ENCODE results near the gene MDH1. TPM values are rescaled to one million over a fixed set of nuclear protein-coding genes. Genes with fewer than 3 reads are reported as not detected.
"Not testable (repeated sequence)": the region's sequence is repeated elsewhere in the genome, so short reads cannot be mapped to it uniquely, and the experiment has no call there.

MDH1 gene
- total RNA-seq, 1 donor from 2014 or later = 197 TPM

- H3K4me1 Mint-ChIP-seq (ENCODE audit: low read depth); H3K4me3 Mint-ChIP-seq; H3K9me3 Mint-ChIP-seq; intact Hi-C loops (cut with micrococcal nuclease); H3K36me3 Mint-ChIP-seq (ENCODE audit: low read depth); DNase-seq (ENCODE audit: low spot score); H3K27ac Mint-ChIP-seq; H3K27me3 Mint-ChIP-seq (ENCODE audit: insufficient read depth): not testable (repeated sequence)
Measured at GRCh38 chr2:63623763-63624162, 35.0 kb downstream of the MDH1 start.

DNA sequence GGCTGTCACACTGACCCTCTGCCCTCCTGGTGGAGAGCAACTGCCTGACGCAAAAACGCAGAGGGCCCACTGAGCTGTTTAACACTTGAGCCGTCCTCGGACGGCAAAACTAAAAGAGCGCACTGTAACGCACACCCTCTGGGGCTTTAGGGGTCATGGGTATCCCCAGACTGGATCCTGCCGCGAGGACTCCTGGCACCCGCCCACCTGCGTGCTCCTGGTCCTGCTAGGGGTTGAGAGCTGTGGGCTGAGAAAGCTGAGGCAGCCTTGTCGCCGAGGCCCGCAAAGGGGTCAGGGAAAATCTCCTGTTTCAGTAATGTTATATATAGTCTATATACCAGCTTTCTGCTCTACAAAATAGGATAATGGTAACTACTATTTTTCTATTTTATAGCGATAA, 39.1 kb downstream of the MDH1 start:
- no peak overlapping the region for H3K4me3 Mint-ChIP-seq
- intact Hi-C loops (cut with micrococcal nuclease) = no loop called here
- no peaks in the 10 kb centered on the region for H3K36me3 Mint-ChIP-seq (ENCODE audit: low read depth)
- peaks cover 5% of the 10 kb centered on the region for H3K27me3 Mint-ChIP-seq (ENCODE audit: insufficient read depth)
- no peak overlapping the region for H3K27ac Mint-ChIP-seq
- peaks cover 10% of the 10 kb centered on the region for H3K9me3 Mint-ChIP-seq
- no peaks in the 10 kb centered on the region for H3K4me1 Mint-ChIP-seq (ENCODE audit: low read depth)
- no peak for DNase-seq (ENCODE audit: low spot score)

DNA sequence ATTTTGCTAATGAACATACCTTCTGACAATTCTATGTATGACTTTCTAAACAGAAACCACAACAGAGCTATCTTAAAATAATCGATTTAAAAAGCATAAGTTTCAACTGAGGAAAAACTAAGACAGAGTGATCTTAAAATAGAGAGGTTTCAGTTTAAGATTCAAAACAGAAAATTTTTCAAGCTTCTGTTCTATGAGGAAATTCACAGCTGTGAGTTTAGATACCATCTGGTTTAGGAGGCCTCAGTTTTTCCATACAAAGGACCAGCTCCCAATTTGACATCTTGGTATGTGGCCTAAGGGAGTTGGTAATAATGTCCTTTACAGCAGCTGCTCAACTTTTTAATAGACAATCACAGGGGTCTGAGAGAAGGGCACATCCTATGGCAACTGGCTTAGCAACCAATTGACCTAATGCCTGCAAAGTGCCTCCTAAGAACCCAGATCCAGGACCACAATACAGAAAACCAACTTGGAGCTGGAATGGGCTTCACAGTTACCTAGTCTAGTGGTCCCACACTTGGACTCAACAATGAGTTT, 39.7 kb downstream of the MDH1 start:
- Mint-ChIP-seq H3K4me1 (ENCODE audit: low read depth) (no peaks in the 10 kb centered on the region), H3K27ac (no peak overlapping the region), H3K4me3 (no peak overlapping the region), H3K27me3 (ENCODE audit: insufficient read depth) (peaks cover 5% of the 10 kb centered on the region), H3K36me3 (ENCODE audit: low read depth) (no peaks in the 10 kb centered on the region), H3K9me3 (peaks cover 12% of the 10 kb centered on the region)
- intact Hi-C loops (cut with micrococcal nuclease) = no loop called here
- no peak for DNase-seq (ENCODE audit: low spot score)

DNA sequence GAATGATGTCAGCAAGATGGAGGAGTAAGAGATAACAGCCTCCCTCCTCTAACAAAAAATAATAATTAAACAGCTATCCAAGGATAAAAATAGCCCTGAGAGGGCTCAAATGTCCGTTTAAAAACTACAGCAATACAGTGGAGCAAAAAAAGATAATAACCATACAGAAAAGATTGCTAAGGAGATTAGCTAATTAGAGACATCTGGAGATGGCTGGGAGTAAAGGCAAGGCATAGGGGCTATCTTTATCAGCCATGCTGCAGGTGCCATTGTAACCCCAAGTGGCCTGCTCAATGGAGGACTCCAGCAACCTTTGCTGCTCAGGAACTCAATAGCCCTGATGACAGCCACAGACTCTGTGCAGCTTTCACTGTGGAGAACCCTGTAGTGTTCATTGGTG, 42.7 kb downstream of the MDH1 start:
- Mint-ChIP-seq H3K27ac (no peak overlapping the region), H3K4me1 (ENCODE audit: low read depth) (no peaks in the 10 kb centered on the region), H3K9me3 (peaks cover 29% of the 10 kb centered on the region), H3K27me3 (ENCODE audit: insufficient read depth) (peaks cover 3% of the 10 kb centered on the region), H3K4me3 (no peak overlapping the region), H3K36me3 (ENCODE audit: low read depth) (no peaks in the 10 kb centered on the region)
- DNase-seq (ENCODE audit: low spot score) = no peak
- intact Hi-C loops (cut with micrococcal nuclease) = no loop called here

- DNase-seq (ENCODE audit: low spot score) = no peak
- Mint-ChIP-seq H3K9me3 (peaks cover 31% of the 10 kb centered on the region), H3K27me3 (ENCODE audit: insufficient read depth) (peaks cover 4% of the 10 kb centered on the region), H3K4me1 (ENCODE audit: low read depth) (no peaks in the 10 kb centered on the region), H3K4me3 (no peak overlapping the region), H3K36me3 (ENCODE audit: low read depth) (no peaks in the 10 kb centered on the region), H3K27ac (no peak overlapping the region)
- intact Hi-C loops (cut with micrococcal nuclease) = no loop called here
Measured at GRCh38 chr2:63632382-63632781, 43.6 kb downstream of the MDH1 start.

- Mint-ChIP-seq H3K27ac (no peak overlapping the region), H3K4me3 (no peak overlapping the region), H3K9me3 (peaks cover 17% of the 10 kb centered on the region), H3K36me3 (ENCODE audit: low read depth) (no peaks in the 10 kb centered on the region), H3K4me1 (ENCODE audit: low read depth) (no peaks in the 10 kb centered on the region), H3K27me3 (ENCODE audit: insufficient read depth) (peaks cover 4% of the 10 kb centered on the region)
- no peak for DNase-seq (ENCODE audit: low spot score)
- intact Hi-C loops (cut with micrococcal nuclease) = no loop called here
Measured at GRCh38 chr2:63639344-63639743, 50.6 kb downstream of the MDH1 start.

GRCh38 chr2:63642946-63643345, 54.2 kb downstream of the MDH1 start:
- no peaks in the 10 kb centered on the region for H3K36me3 Mint-ChIP-seq (ENCODE audit: low read depth)
- H3K27ac Mint-ChIP-seq = no peak overlapping the region
- intact Hi-C loops (cut with micrococcal nuclease) = no loop called here
- DNase-seq (ENCODE audit: low spot score) = no peak
- no peak overlapping the region for H3K4me3 Mint-ChIP-seq
- peaks cover 5% of the 10 kb centered on the region for H3K27me3 Mint-ChIP-seq (ENCODE audit: insufficient read depth)
- H3K9me3 Mint-ChIP-seq = no peaks in the 10 kb centered on the region
- H3K4me1 Mint-ChIP-seq (ENCODE audit: low read depth) = no peaks in the 10 kb centered on the region

DNA sequence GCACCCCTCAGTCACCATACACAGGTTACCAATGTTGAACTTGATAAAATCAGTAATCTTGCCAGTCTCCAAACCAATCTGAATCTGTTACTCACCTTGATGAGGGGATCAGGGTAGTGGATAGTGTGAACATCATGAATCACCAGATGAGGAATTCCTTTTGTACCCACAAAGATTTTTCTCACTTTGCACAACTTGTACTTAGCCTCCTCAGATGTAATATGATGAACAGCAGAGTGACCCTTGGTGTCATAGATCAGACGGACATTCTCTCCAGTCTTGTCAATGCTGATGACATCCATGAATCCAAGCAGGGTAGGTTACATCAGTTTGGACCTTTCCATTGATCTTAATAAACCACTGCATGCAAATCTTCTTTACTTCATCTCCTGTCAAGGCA, 54.7 kb downstream of the MDH1 start:
- no peaks in the 10 kb centered on the region for H3K36me3 Mint-ChIP-seq (ENCODE audit: low read depth)
- intact Hi-C loops (cut with micrococcal nuclease) = no loop called here
- no peaks in the 10 kb centered on the region for H3K9me3 Mint-ChIP-seq
- peaks cover 5% of the 10 kb centered on the region for H3K27me3 Mint-ChIP-seq (ENCODE audit: insufficient read depth)
- H3K4me1 Mint-ChIP-seq (ENCODE audit: low read depth) = no peaks in the 10 kb centered on the region
- no peak overlapping the region for H3K27ac Mint-ChIP-seq
- no peak for DNase-seq (ENCODE audit: low spot score)
- H3K4me3 Mint-ChIP-seq = no peak overlapping the region

DNA sequence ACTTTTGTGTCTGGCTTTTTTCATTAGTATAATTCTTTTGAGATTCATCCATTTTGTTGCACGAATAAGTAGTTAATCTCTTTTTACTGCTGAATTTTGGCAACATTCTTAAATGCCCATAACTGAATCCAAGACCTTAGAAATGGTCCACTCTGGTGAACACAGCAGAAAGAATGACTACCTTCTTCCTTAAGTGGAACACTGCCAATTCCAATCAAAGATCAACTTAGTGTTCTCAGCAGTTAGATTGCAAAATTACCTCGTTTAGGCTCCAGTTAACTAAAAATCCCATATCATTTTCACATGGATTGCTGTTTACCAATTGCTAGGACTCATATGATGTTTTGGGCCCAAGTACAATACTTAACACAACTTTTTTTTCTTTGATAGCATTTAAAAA, 59.9 kb downstream of the MDH1 start:
- Mint-ChIP-seq H3K4me3 (no peak overlapping the region), H3K9me3 (no peaks in the 10 kb centered on the region), H3K4me1 (ENCODE audit: low read depth) (no peaks in the 10 kb centered on the region), H3K27me3 (ENCODE audit: insufficient read depth) (peaks cover 6% of the 10 kb centered on the region), H3K36me3 (ENCODE audit: low read depth) (no peaks in the 10 kb centered on the region), H3K27ac (no peak overlapping the region)
- DNase-seq (ENCODE audit: low spot score) = no peak
- intact Hi-C loops (cut with micrococcal nuclease) = no loop called here

GRCh38 chr2:63649829-63650228, 61.1 kb downstream of the MDH1 start:
- Mint-ChIP-seq H3K27me3 (ENCODE audit: insufficient read depth) (peaks cover 7% of the 10 kb centered on the region), H3K4me3 (no peak overlapping the region), H3K9me3 (no peaks in the 10 kb centered on the region), H3K4me1 (ENCODE audit: low read depth) (no peaks in the 10 kb centered on the region), H3K36me3 (ENCODE audit: low read depth) (no peaks in the 10 kb centered on the region), H3K27ac (no peak overlapping the region)
- intact Hi-C loops (cut with micrococcal nuclease) = no loop called here
- no peak for DNase-seq (ENCODE audit: low spot score)

DNA sequence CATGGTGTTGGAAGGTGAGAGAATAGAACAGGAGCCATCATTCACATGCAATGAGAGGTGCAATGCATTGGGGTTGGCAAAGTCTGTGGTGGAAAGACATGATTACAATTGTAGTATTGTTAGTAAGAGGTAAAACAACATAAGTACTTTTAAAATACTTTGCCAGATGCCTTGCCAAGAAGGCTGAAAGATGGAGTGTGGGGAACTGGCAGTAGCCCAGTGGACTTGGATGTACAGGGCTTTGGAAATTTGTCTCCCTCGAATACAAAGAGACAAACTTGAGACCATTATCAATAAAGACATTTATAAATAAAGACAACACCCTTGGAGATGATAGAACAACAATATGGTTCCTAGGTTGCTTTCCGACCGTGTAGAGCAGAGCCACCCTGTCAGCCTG, 62.0 kb downstream of the MDH1 start:
- H3K36me3 Mint-ChIP-seq (ENCODE audit: low read depth) = no peaks in the 10 kb centered on the region
- peaks cover 7% of the 10 kb centered on the region for H3K27me3 Mint-ChIP-seq (ENCODE audit: insufficient read depth)
- DNase-seq (ENCODE audit: low spot score) = no peak
- intact Hi-C loops (cut with micrococcal nuclease) = no loop called here
- H3K4me1 Mint-ChIP-seq (ENCODE audit: low read depth) = no peaks in the 10 kb centered on the region
- no peak overlapping the region for H3K4me3 Mint-ChIP-seq
- H3K9me3 Mint-ChIP-seq = no peaks in the 10 kb centered on the region
- no peak overlapping the region for H3K27ac Mint-ChIP-seq

DNA sequence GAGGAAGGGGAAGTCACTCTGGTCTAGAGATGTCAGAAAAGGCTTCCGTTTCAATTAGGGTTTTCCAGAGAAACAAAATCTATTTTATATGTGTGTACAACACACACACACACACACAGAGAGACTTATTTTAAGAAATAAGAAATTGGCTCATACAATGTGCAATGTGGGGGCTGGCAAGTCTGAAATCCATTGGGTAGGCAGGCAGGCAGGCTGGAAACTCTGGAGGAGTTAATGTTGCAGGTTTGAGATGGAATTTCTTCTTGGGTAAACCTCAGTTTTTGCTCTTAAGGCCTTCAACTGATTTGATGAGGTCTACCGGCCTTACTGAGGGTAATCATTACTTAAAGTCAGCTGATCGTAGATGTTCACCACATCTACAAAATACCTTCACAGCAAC, 62.6 kb downstream of the MDH1 start:
- H3K9me3 Mint-ChIP-seq = no peaks in the 10 kb centered on the region
- H3K27ac Mint-ChIP-seq = no peak overlapping the region
- peaks cover 7% of the 10 kb centered on the region for H3K27me3 Mint-ChIP-seq (ENCODE audit: insufficient read depth)
- no peak overlapping the region for H3K4me3 Mint-ChIP-seq
- no peaks in the 10 kb centered on the region for H3K4me1 Mint-ChIP-seq (ENCODE audit: low read depth)
- no peak for DNase-seq (ENCODE audit: low spot score)
- no peaks in the 10 kb centered on the region for H3K36me3 Mint-ChIP-seq (ENCODE audit: low read depth)
- intact Hi-C loops (cut with micrococcal nuclease) = no loop called here

DNA sequence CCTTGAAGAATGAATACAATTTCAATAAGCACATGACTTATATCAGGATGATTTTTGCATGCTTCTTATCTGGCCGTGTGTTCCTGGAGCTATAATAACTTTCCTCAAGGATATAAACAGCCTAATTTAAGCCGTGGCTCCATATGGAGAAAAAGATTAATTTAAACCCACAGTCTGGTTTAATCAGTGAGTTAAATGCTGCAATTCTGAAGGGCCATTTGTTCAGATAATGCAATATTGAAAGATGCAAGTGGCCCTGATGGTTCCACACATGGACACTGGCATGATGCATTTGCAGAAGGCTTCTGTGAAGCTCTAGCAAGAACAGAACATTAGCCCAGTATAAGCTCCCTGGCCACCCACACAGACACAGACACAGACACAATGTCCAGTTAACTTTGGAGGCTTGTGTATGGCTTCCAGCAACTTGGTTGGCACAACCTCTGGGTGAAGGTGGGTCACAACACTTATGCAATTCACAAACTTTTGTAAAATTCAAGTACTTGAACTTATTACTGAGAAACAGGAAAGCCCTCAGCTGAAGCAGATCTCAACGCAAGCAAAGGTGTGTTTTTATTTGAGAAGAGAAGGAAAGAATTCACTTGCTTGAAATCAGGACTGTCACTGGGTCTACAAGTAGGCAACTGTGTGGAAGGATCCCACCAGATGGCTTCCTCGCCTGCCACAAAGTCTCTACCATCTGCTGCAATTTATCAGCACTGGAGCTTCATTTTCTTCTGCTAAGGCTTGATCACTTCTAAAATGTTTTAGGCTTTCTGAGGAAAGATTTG, 63.3 kb downstream of the MDH1 start:
- Mint-ChIP-seq H3K4me1 (ENCODE audit: low read depth) (no peaks in the 10 kb centered on the region), H3K9me3 (no peaks in the 10 kb centered on the region), H3K27ac (no peak overlapping the region), H3K36me3 (ENCODE audit: low read depth) (no peaks in the 10 kb centered on the region), H3K27me3 (ENCODE audit: insufficient read depth) (peaks cover 7% of the 10 kb centered on the region), H3K4me3 (no peak overlapping the region)
- intact Hi-C loops (cut with micrococcal nuclease) = no loop called here
- DNase-seq (ENCODE audit: low spot score) = no peak

DNA sequence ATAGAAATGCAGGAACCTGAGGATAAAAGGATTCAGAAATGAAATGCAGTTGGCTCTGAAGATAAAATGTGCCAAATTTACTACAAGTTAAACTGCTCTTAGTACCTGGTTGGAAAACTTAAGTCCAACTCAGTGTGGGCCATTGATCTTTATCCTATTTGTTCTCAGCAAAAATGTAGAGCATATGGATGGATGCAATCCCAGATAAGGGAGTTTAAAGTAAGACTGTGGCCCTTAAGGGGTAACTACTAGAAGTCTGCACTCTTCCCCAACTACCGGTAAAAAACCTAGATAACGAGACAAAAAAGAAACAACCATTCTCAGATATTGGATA, 63.9 kb downstream of the MDH1 start:
- no peaks in the 10 kb centered on the region for H3K9me3 Mint-ChIP-seq
- no peaks in the 10 kb centered on the region for H3K4me1 Mint-ChIP-seq (ENCODE audit: low read depth)

More for the DNA sequence above, 63.9 kb downstream of the MDH1 start:
- no peak for DNase-seq (ENCODE audit: low spot score)
- H3K4me3 Mint-ChIP-seq = no peak overlapping the region
- peaks cover 7% of the 10 kb centered on the region for H3K27me3 Mint-ChIP-seq (ENCODE audit: insufficient read depth)
- intact Hi-C loops (cut with micrococcal nuclease) = no loop called here
- H3K27ac Mint-ChIP-seq = no peak overlapping the region
- H3K36me3 Mint-ChIP-seq (ENCODE audit: low read depth) = no peaks in the 10 kb centered on the region

All from activated T-helper 1 cell treated with anti-CD3 and anti-CD28 coated beads, Interleukin-12 subunit alpha, Interleukin-12 subunit beta, Interleukin-2, Interleukin-4 antibody, amounts not matched to agents 30 ng/mL and 10 ng/mL and 1 ng/mL, durations not matched to agents 14 hours and 24 hours and 36 hours (primary cell).